ENCODE measurements around the gene GALNT10.

Gene GALNT10

GRCh38 chr5:154329062-154329461 lies 138.5 kb downstream of the GALNT10 start:
- DNase-seq, result no peak

GRCh38 chr5:154329519-154330040 lies 139.0 kb downstream of the GALNT10 start:
- no peak for DNase-seq

GRCh38 chr5:154330097-154330667 lies 139.6 kb downstream of the GALNT10 start:
- DNase-seq, result no peak

- no peak for DNase-seq
Measured at GRCh38 chr5:154331232-154331631, 140.7 kb downstream of the GALNT10 start.

- no peak for DNase-seq
Measured at GRCh38 chr5:154331924-154332323, 141.4 kb downstream of the GALNT10 start.

- no peak for DNase-seq
Measured at GRCh38 chr5:154332451-154332850, 141.9 kb downstream of the GALNT10 start.

- DNase-seq, result no peak
Measured at GRCh38 chr5:154333016-154333415, 142.5 kb downstream of the GALNT10 start.

- no peak for DNase-seq
Measured at GRCh38 chr5:154334406-154335064, 144.0 kb downstream of the GALNT10 start.

GRCh38 chr5:154335065-154335448 lies 144.5 kb downstream of the GALNT10 start:
- DNase-seq, result no peak

GRCh38 chr5:154341620-154342019 lies 151.1 kb downstream of the GALNT10 start:
- no peak for DNase-seq

- no peak for DNase-seq
Measured at GRCh38 chr5:154342211-154342610, 151.7 kb downstream of the GALNT10 start.

GRCh38 chr5:154342963-154343362 lies 152.4 kb downstream of the GALNT10 start:
- no peak for DNase-seq

- no peak for DNase-seq
Measured at GRCh38 chr5:154344461-154344860, 153.9 kb downstream of the GALNT10 start.

GRCh38 chr5:154345255-154345952 lies 154.9 kb downstream of the GALNT10 start:
- no peak for DNase-seq

- DNase-seq, result no peak
Measured at GRCh38 chr5:154346427-154346826, 155.9 kb downstream of the GALNT10 start.

GRCh38 chr5:154349626-154350264 lies 159.2 kb downstream of the GALNT10 start:
- DNase-seq, result no peak

- DNase-seq, result no peak
Measured at GRCh38 chr5:154351141-154351540, 160.6 kb downstream of the GALNT10 start.

- DNase-seq, result no peak
Measured at GRCh38 chr5:154351566-154351965, 161.0 kb downstream of the GALNT10 start.

- DNase-seq, result no peak
Measured at GRCh38 chr5:154352960-154353548, 162.5 kb downstream of the GALNT10 start.

- DNase-seq, result no peak
Measured at GRCh38 chr5:154355129-154355611, 164.6 kb downstream of the GALNT10 start.

GRCh38 chr5:154356020-154356655 lies 165.6 kb downstream of the GALNT10 start:
- no peak for DNase-seq

- no peak for DNase-seq
Measured at GRCh38 chr5:154356958-154357357, 166.4 kb downstream of the GALNT10 start.
